Stimulated activated CD4-positive, alpha-beta T cell treated with anti-CD3 and anti-CD28 coated beads, TNF-alpha, amount 100 ng/mL, for 1 hour (primary cell): Measurements from ENCODE around the gene AFF2.

Source experiments
- DNase-seq, 3 donors: peaks; one replicate each; pipeline ENCODE4 v3.0.0-alpha.2; 2020; ENCODE audit warnings: low read depth in 3 of 3, low spot score in 1 of 3

Gene AFF2

DNA sequence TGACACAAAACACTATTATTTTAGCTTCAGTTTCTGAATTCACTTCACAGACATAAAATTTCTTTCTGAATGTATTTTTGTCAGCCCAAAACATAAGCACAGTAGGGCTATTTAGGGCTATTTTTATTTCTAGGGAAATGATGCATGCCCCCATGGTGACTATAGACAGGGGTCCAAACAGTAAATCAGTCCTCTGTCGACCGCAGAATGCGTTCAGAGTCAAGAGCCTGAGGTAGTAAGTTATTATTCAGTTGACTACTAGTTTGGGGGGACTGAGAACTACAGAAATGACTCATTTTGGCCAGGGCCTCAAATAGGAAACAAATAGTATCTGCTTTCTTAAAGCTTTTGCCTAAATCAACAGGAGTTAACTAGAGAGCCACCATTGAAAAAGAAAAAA lies 414.4 kb downstream of the AFF2 start:
- no peak for DNase-seq

DNA sequence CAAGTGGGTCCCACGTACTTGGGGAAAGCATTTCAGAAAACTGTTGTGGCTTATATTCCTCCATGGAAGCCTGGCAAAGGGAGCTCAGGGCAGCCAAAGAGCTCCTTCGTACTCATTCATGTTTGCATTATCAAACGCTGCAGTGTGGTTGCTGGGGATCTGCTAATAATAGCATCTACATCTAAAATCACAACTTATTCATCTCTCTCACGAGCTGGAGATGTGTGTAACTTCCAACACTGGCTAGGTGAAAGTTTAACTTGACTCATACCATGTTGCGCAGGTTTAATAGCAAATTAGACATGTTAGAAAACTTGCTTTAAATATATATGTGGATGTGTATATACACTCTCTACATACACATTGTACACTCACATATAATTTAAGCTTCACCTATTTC lies 415.1 kb downstream of the AFF2 start:
- DNase-seq: no peak

DNA sequence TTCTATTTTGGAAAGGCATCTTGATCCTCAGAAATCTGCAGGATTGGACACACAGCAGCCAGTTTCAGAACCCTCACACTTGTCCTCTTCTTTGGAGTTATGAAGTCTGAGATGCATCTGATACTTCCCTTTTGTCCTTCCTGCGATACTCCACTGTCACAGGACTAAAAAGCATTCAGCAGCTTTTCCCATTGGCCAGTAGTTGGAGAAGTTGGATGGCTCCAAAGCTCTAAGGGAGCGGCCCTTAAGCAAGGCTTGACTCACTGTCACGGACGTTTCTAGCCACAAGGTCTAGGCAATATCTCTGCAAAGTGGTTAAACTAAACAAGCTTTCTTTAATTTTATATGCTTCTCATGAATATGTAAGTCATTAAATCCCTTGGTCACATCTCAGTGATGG lies 417.0 kb downstream of the AFF2 start:
- no peak for DNase-seq

DNA sequence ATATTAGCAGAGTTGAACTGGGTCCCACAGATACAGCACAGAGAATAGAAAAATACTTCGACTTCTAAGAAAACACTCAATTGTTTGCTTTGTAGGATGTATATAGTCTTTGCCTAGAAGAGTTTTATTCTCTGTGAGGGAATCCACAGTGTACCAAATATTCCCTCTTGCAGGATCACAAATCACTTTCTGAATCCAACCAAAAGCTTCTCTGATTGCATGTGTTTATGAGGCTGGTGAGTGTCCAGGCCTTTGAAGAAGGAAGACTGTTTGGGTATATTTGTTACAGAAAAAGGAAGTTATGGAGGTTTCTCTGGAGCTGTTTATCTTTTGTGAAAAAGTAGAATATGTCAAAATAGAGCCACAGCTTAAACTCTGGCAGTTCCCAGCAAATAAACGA lies 423.2 kb downstream of the AFF2 start:
- no peak for DNase-seq

DNA sequence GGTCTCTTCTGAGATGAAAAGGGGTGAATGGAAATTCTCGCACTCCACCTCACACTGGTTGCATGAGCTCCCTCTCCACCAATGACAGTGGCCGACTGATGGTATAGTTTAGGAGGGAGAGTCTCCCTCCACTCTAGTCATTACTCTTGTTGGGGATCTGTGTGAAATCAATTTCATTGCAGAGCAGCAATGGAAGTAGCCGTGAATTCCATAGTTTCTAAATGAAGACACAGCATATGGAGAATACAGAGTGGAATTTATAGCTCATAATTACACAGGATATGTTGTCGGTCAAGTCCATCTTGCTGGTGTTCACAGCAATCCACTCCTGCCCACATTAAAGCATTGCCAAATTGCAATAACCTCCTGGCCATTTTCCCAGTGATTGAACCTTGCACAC lies 426.0 kb downstream of the AFF2 start:
- no peak for DNase-seq

DNA sequence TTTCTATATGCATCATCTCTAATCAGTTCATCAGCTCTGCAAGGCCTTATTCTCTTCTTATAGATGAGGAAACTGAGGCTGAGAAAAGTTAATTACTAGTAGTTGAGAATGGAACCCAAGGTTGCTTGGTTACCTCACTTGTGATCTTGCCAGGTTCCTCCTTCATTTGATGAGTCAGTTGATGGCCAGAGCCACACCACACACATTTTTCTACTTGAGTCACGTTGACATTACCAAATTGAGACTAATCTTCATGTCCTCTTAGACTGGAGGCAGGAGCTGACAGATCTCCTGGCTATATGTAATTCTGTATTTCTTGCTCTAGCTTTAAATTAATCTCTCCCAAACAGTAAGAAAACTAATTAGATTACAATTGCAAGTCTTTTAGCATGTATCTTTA lies 428.4 kb downstream of the AFF2 start:
- DNase-seq: no peak

DNA sequence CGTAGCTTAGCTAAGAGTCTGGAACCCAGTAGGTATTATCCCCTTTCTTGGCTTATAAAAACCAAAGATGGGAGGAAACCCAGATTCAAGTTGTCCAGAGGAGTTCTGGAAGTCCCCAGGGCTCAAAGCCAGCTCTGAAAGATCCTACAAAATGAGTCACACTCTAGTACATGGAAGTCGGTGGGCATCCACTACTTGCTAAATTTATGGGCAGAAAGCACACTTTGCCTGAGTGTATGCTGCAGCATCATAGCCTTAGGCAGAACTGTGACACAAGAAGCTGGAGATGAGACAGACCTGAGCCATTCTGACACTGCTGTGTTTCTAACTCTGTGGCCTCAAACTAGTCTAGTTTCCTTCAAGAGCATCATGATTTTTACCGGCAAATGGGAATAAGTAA lies 429.3 kb downstream of the AFF2 start:
- no peak for DNase-seq

DNA sequence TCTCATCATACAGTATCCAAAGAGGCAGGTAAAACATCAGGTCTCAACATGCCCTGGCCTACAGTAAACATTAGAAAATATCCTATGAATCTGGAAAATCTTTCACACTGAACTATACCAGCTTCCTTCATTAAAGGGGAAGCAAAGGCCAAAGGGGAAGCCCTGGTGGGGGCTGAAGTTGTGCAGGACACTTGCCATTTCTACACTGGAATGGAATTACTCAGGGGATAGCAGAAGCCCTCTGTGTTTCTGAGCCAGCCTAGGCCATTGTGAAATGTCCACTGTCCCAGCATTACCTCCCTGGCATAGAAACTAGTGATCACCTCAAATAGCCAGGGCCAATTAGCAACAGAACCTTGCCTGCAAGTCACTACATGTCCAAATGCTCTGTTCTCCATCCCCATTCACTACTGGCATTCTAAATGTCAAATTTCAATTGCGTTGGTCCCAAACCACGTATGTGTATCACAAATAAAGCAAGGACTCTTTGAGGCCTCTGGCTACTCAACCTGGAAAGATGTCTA lies 429.9 kb downstream of the AFF2 start:
- no peak for DNase-seq

DNA sequence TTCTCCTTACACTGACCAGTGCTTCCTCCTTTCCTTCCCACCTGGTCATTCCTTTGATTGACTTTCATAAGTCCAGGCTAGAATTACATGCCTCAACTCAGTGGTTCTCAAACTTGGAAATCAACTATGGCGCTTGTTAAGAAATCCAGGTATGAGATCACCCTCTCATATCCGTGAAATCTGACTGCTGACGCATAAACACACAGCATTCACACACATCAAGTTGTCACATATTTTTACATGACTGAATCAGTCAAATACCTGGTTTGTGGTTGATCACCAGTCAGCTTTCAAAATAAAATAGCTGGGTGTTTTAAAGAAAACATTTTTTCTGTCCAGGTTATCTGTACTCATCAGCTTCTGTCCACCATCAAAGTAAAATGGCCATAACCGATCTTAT lies 433.5 kb downstream of the AFF2 start:
- DNase-seq: no peak

DNA sequence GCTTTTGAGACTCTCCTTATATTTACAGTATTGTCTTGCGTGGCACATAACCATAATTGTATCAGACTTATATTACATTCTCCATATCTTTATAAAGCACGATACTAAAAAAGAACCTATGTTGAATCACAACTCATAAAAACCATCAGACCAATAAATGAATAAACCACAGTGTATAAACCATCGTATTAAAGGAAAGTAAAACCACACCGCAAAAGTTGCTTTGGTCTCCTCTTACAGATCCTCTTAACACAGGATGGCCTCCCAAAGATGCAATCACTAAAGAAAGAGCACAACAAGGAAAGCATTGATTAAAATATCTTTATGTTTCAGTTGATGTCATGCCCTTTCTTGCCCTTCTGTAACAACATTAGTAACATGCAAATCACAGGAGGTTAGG lies 437.9 kb downstream of the AFF2 start:
- no peak for DNase-seq

DNA sequence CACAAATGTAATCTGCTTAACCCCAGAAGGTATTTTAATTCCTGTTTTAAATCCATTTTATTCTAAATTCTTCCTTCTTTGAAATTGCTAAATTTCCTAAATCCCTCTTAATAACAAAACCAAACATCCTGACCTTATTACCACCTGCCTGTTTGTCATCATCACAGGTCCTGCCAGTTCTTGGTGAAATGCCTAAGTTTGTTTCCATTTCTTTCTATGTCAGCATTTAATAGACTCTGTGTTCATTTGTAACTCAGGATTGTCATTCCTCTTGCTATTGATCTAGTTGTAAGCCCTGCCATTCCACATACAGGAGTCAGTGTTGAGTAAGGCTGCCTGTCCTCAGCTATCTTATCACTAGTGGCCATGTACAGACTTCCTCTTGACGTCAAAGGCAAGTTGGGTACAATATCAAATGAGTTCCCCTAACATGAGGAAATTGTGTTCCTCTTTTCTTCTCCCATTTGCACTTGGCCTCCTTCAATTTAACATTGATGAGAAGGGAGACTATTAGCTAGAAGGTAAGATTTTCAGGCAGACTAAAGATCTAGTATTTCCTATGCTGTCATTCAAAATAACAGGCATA lies 440.1 kb downstream of the AFF2 start:
- no peak for DNase-seq

DNA sequence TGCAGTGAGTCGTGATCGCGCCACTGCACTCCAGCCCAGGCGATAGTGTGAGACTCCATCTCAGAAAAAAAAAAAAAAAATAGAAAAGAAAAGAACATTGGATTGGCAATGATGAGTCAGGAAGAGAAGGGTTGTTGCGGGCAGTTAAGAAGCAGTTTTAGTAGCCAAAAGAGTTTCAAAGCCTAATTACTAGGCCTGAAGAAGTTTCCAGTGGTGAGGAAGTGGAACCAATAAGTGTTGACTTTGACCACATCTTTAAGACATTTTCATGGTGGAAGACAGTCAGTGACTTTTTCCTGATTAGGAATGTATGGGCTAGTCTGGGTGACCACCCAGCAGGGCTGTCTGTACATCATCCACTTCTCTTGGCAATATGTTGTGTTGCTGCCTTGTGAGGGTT lies 442.3 kb downstream of the AFF2 start:
- DNase-seq: no peak

DNA sequence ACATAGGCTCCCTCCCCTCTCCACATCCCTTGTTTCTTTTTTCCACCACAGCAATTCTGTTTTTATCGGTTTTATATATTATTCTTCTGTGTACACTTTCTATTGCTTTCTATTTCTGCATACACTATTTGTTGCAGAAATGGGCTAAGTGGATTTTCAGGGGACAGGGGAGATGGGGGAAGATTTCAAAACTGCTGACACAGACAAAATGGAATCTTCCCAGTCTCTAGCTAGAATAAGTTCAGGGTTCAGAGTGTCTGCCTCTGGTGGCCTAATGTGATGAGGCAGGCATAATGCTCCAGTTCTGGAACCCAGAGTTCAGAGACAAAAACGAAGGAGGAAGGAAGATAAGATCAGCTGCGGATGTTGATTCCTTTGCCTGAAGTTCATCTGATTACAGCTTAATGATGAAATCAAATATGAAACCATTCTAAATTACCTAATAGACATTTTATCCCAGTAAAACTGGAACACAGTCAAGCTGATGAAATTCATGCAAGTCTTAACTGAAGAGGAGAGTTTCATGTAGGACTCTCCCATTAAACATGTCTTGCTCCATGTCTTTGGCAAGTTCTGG lies 447.1 kb downstream of the AFF2 start:
- DNase-seq: no peak

DNA sequence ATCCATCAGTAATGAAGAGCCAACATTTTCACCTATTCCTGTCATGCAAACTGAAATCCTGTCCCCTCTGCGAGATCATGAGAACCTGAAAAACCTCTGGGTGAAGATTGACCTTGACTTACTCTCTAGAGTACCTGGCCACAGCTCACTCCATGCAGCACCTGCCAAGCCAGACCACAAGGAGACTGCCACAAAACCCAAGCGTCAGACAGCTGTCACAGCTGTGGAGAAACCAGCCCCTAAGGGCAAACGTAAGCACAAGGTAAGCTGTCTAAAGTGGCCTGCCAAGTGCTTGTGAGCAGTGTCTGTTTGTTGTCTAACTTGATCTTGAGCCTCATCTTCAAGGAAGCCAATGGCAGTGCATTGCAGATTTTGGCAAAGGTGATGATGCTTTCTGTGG lies 455.9 kb downstream of the AFF2 start:
- DNase-seq: no peak

DNA sequence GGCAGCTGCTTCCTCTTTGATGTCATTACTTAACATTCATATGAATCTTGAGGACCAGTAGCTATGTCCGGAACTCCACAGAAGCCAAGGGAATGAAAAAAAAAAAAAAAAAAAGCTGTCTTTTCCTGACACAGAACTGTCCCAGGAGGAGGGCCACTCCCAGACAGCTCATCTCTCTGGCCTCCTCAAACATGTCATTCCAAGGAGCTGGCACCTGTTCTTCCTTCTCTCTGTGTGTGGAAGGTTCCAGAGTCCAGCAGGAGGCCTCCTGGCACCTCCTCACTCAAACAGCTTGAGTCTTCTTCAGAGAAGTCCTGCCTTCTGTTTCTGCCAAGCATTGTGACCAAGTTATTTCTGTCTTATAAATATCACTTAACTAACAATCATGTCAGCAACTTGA lies 458.5 kb downstream of the AFF2 start:
- no peak for DNase-seq

DNA sequence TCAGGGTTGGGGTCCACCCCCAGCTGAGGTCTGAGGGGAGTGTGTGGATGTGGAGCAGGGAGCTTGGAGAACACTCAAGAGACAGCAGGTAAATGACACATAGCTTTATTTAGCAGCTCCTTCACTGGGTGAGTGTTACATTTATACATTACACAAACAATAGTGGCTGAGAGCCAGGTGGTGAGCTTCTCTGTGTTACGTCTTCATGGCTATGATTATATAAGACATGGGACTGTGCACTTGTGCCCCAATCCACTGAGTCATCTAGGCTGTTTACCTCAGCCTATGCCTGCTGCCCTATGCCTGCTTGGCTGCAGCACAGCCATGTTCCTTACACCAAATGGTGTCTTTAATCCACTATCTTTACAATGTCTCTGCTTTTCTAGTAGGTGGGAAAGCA lies 459.6 kb downstream of the AFF2 start:
- no peak for DNase-seq

DNA sequence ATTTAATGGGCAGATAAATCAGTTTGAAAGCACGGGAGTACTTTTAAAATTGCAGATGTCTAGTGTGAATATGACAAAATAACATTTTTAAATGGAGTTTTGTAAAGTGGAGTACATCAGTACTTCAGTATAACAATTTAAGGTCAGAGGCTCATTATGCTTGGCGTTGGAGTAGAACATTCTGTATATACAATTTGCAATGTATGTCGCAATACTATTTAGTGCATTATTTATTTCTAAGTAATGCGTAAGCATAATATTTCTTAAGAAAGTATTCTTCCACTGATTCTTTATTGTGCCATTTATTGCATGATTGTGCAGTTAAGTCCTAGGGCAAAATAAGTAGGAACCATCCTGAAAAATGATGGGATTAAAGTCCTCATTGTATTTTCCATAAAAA lies 461.6 kb downstream of the AFF2 start:
- DNase-seq: no peak

DNA sequence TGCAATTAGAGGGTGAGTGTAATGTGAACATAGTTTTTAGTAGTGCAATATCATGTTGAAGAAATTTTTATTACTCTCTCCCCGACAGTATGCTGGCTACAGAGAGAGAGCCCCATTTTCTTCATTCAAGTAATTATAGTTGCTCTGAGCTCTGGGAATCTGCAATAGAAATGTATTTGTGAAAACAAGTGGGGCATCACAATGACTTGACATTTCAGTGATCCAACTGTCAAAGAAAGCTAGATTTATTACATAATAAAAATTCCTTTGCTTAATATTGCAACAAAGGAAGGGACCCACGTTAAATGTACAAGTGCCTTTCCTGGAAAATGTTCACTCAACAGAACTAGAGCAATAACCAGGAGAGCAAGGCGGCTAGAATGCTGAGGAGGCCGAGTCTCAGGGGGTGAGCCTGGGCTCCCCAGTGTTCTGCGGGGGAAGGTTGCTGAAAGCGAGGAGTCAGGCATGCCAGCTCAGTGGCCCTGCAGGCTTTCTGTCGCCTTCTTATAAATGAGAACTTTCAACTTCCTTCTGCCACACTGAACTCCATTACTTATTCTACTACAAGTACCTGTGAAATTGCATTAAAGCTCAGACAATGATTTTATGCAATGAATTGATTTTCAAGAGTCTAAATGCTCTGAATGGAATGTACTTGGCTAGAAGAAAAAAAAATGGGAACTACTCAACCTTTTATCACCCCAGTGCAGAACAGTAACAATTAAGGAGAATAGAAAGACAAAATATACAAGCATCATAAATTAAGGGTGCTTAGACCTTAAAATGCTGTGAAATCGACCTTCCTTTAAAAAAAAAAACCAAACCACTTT lies 476.4 kb downstream of the AFF2 start:
- no peak for DNase-seq

DNA sequence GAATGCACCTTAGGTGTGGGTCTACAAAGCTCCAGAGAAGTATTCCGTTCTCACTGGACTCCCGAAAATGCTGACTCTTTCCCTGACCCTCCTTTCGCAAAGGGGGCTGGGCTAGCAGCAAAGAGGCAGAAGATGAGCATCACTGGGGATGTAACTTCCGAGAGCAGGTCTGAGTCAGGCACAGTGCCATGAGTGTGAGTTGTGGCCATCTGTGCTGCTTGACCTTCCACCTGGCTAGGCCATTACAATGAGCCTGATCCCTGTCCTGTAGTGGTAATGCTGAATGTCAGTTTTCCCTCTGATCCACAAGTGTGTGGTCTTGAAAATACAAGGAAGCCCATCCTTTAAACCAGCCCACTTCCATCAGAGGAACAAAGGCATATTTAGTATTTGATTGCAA lies 479.4 kb downstream of the AFF2 start:
- no peak for DNase-seq

DNA sequence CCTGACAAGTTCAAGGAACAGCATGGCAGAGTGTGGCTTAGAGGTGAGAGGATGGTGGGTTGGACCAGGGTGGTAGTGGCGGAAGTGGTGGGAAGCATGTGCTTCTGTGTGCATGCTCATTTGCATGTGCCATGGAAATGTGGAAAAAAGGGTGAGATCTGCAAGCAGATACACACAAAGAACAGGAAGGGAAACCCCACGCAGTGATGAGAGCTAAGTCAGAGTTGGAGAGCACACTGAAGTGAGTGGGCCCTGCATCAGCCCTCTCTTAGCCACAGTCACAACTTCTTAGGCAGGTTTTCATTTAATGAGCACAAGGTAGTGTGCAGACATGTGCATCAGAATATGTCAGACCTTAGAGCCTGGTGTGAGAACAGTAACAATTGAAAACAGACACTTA lies 483.8 kb downstream of the AFF2 start:
- DNase-seq: no peak

DNA sequence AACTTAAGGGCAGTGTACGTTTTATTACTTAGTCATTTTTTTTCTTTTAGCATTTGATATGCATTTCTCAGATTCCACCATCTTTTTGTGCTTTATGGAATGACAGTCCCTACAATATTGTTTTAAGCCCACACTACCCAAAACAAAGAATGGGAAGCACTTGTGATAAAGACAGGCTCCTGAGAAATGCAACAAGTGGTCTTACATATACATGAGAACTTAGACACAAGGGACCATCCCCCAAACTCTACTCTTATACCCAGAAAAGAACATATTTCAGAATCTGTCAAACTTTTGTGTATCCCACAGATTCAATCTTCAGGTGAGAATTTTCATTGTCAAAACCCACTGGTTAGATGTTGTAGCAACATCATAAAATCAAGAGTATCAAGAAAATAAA lies 491.1 kb downstream of the AFF2 start:
- DNase-seq: no peak

DNA sequence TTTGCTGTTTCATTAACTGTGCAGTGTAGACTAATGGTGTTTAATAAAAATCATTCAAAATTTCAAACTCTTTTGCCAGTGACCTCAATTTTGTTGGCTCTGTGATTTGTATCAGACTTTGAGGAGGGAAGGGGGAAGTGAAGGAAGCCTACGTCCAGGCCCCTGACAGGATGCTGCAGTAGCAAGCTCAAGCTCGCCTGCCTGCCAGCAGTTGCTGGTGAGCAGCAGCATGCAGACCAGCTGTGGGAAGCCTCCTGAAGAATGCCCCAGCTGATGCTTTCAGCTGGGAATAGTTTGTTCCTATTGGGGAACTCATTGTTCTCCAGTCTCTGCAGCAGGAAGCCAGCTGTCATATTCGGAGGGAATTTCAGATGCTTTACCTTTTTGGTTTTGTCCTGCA lies 495.2 kb downstream of the AFF2 start:
- no peak for DNase-seq

DNA sequence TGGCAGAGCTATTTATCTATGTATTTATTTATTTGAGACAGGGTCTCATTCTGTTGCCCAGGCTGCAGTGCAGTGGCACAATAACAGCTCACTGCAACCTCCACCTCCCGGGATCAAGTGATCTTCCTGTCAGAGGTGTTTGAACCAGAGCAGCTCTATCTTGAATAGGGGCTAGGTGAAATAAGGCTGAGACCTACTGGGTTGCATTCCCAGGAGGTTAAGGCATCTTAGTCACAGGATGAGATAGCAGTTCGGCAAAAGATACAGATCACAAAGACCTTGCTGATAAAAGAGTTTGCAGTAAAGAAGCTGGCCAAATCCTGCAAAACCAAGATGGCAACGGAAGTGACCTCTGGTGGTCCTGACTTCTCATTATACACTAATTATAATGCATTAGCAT lies 501.9 kb downstream of the AFF2 start:
- no peak for DNase-seq
